Nucleus accumbens (tissue), 56 donors: ENCODE data around the gene TBL2.
"Not testable (repeated sequence)": the region's sequence is repeated elsewhere in the genome, so short reads cannot be mapped to it uniquely, and the experiment has no call there.

Experiments used
- DNase-seq, 56 donors: peaks; one replicate each; lab custom pipeline; 2025; lab: John Stamatoyannopoulos, UW

TBL2 gene

DNA sequence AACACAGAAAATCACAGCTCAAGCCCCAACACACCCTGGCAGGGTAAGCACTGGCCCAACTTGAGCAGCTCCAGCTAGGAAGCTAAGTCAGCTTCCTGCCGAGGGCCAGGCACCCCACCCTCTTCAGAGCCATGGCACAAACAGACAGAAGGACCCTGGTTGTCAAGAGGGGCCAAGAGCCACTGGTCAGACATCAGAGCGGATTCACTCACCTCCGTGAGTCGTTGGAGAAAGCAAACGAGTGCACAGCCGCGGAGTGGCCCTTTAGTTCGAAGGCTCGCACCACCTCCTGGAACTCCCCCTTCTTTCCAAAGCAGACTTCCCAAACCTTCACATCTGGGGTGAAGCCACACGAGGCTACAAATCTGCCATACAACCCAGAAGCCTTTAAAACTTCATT is 7.4 kb downstream of the TBL2 start:
- DNase-seq = no peak

DNA sequence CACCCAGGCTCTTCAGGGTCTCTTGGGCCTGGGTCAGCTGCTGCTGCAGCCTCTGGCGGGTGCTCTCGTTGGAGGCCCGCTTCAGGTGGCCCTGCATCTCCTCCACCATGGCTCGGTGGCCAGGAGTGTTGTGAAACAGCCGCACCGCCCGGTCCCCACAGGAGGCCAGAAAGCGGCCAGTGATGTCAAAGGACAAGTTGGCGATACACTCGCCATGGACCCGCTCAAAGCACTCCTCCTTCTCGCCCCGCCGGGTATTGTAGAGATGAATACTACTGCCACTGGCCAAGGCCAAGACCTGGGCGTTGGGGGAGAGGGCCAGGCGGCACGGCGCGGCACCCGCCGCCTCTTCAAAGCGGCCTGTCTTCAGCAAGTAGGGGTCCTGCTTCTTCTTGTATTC is 7.9 kb downstream of the TBL2 start:
- no peak for DNase-seq

DNA sequence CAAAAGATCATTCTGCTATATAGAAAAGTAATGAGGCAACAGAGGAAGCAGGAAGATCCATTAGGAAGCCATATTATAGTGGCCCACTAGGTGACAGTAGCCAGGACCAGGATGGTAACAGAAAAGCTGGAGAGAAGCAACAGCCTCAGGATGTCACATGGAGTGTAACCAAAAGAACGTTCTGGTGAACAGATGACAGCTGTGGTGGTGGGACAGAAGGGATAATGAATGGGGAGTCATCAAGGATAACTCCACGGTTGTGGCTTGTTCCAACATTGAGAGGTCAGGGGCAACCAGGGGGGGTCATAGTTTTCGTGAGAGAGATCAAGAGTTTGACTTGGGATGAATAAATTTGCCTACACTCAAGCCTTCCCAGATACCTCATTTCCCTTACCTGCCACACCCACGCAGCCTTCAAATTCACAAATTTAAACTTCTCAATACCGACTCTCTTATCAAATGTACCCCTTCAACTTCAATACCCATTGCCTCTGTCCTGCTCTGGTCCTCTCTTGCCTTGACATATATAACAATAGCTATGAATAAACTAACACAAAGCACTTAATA is 9.3 kb downstream of the TBL2 start:
- DNase-seq = no peak

DNA sequence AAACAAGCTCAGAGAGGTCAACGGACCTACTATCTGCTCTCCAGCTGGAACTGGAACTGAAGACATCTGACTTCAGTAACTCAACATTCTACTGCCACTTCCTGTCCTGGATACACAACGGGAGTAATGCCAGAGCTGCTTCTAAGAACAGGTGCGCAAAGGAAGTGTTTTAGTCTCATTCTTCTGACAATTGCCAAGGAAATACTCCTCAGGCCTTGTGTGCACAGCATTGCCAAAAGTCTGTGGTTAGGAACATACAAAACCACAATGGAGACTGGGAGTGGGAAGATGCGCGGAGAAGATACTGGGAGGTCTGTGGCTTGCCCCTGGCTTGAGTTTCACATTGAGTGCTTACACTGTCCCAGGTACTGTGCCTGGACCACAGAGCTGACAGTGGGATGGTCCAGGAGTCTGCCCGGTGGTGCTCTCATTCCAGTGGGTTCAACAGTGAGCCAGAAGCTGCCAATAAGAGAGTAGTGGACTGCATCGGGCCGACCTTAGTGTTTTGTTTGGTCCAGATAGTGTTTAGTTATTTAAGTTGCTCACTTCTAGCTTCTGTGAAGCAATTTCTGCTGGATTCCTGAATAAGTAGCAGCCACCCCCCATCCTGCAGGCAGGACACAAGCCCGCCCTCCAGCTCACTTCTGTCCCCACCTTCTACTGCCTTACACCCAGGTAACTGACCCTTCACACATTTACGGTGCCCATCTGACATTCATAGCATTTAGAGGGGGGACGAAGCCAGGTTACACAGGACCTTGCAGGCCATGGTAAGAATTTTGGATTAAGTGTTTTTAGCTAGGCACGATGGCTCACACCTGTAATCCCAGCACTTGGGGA is 10.3 kb downstream of the TBL2 start:
- DNase-seq = no peak

DNA sequence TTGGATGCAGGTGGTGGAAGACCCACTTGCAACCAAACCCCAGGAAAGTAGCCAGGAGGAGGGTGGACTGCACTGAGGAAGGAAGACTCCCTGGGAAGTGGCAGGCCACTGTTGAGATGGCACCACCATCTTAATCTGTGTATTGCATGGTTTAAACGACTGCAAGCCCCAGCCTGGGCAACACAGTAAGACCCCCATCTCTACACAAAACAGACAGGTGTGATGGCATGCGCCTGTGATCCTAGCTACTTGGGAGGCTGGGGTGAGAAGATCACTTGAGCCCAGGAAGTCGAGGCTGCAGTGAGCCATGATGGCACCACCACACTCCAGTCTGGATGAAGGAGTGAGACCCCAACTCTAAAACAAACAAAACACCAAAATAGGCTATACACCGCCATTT is 11.2 kb downstream of the TBL2 start:
- no peak for DNase-seq

DNA sequence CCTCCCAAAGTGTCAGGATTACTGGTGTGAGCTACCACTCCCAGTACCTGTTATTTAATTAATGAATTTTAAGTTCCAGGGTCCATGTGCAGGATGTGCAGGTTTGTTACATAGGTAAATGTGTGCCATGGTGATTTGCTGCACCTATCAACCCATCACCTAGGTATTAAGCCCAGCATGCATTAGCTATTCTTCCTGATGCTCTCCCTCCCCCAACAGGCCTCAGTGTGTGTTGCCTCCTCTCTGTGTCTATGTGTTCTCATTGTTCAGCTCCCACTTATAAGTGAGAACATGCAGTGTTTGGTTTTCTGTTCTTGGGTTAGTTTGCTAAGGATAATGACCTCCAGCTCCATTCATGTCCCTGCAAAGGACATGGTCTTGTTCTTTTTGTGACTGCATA is 11.9 kb downstream of the TBL2 start:
- not testable (repeated sequence) for DNase-seq

DNA sequence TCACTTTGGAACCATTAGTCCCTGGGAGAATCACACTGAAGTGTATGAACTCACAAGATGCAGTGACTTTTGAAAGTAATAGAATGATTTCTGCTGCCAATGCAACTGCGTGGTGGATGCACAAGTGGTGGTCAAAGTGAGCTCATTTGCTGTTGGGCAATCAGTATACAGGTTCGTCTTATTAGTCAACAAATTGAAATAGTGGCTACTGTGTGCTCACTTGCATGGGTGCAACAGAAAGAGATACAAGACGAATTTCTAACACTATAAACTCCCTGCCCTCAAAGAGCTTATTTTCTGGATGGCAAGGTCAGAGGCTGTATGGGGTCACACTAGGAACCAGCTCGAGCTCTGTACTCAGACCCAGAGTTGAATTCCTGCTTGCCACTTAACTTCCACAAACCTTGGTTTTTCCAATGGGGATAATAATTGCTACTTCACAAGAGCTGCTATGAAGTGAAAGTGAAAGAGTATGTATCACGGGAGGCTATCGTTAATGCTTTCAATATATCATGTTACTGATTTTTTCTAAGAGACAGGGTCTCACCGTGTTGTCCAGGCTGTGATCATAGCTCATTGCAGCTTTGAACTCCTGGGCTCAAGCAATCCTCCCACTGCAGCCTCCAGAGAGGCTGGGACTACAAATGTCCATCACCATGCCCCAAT is 12.6 kb downstream of the TBL2 start:
- DNase-seq = no peak

DNA sequence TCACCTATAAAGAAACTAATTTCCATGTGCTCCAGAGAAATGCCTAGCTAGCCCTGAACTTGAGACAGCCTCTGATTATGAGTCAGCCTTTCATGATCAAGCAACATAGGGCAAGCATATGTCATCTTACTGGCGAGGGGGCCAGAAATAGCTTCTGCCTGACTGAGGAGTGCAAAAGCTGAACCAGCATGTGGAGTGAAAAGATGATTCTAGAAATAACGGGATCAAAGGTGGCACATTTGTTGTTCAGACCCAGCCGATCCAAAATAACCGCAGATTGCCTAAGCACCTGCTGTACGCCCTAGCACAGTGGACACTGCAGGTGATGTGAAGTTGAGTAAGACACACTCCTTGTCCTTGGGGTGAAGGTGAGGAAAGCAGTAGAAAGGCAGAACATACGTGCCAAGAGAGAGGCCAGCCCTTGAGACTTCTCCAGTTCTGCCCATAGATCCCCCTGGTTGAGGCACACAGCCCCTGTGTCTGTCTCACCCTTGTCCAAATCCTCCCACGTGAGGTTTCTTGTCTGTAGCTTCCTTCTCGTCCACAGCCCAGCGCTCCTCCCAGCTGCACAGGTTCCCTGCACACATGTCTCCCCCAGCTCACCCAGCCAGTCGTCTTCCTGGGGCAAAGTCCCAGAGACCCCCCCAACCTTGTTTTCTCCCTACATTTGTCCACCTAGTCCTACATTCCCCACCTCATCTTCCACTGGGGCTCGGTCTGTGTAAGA is 18.1 kb downstream of the TBL2 start:
- DNase-seq = peak in 1 of 56 donors; percentile 32

DNA sequence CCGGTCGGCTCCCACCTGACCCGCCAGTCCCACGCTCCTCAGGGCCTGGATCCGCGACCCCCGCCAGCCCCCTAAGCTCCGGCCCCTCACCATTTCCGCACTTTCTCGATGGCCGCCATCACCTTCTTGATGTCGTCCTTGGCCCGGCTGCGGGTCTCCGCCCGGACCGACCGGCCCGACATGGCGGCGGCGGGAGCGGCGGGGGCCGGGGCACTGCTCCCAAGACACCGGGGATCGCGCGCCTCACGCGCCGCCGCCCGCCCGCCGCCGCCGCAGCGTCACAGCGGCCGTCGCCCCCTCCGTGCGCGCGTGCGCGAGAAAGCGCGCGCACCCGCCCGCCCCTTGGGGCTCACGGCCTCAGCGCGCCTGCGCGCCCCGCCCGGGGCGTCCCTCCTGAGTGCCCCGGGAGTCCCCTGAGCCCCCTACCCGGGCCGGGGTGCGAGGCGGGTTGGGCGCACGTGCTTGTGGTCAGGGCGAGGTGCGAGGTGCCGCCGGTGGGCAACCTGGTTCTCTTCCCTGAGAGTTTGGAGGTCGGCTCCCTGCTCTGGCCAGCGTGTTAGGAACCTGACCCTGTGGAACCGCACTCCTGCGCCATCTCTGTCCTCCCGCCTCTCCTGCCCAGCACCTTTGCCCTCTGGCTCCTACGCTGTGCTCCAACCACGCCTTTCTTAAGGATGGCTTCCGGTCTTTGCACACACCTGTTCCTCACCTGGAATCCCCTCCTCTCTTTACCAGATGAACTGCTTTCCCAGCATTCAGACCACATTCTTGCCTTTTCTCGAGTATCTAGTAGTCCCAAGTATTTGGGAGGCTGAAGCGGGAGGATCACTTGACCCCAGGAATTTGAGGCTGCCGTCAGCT is 20.8 kb downstream of the TBL2 start, which contains the start of gene BCL7B:
TSS of gene BCL7B (minus strand) at position 294 of the 861 bp plus-strand sequence. CDS start at position 182, 112 bp downstream.
- DNase-seq = peak in 49 of 56 donors; percentile 31 to 87 (median 70)

DNA sequence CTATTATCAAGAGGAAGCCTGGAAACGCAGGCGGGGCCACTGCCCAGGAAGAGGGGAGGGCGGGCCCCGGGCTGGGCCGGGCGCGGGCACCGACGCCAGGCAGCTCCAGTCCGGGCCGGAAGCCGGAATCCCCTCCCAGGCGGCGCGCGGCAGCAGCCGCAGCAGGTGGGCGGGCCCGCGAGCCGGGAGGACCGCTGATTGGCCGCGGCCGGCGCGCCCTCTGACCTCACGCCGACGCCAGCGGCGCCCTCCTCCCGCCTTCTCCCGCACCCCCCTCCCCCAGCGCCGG is 21.3 kb downstream of the TBL2 start:
- peak; percentile 37 to 94 (median 85) for DNase-seq

DNA sequence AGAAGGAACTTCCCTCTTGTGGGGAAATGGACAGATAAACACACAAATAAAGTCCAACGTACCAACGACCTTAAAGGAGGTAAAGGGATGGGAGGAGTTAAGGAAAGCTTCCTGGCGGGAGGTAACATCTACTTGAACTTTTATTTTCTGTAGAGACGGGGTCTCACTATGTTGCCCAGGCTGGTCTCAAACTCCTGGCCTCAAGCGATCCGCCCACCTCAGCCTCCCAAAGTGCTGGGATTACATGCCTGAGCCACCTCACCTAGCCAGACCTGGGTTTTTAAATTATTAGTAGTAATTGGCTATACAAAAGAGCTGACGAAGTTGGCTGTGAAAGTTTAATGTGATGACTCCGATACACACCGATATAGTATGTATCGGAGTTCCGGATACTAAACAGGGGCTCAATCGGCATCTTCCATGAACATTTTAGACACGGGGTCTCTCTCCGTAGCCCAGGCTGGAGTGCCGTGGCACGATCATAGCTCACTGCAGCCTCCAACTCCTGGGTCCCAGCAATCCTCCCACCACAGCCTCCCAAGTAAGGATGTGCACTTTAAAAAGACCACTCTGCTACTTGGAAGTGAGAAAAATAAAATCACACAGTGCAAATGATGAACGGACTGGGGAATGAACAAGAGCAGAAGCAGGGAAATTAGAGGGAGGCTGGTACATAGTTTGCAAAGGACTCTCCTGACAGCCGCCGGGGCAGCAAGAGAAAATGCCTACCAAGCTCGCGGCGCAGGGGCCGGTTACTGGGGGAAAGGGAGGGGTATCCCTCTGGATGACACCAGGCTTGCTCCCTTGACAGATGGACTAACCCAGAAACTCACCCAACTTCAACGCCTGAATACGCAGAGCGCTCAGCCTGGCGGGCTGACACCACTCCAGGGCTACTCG is 21.9 kb downstream of the TBL2 start:
- no peak for DNase-seq

DNA sequence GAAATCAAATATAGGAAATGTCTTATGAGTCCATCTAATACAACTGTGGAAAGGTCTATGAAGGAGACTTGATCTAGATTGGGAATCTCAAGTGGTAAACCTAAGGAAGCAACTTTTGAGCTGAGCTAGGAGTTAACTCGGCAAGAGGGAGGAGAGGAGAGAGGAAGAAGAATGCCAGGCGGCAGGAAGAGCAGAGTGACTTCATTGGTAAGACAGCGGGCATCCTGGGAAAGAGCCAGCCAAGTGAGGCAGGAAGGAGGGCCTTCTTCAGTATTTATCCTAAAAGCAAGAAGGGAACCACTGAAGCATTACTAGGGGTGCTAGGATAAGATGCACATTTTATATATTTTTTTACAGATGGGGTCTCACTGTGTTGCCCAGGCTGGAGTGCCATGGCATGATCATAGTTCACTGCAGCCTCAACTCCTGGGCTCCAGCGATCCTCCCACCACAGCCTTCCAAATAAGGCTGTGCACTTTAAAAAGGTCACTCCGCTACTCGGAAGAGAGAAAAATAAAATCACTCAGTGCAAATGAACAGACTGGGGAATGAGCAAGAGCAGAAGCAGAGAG is 22.9 kb downstream of the TBL2 start:
- no peak for DNase-seq

DNA sequence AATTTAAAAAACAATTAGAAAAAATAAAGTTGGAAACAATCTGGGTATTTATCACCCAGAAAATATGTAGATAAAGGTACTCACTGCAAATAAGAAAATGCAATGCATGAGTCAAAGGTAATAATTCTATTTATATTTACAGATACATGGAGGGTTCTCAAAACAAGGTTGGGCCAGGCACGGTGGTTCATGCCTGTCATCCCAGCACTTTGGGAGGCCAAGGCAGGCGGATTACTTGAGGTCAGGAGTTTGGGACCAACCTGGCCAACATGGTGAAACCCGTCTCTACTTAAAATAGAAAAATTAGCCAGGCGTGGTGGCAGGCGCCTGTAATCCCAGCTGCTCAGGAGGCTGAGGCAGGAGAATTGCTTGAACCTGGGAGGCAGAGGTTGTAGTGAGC is 28.3 kb downstream of the TBL2 start:
- DNase-seq = not testable (repeated sequence)

DNA sequence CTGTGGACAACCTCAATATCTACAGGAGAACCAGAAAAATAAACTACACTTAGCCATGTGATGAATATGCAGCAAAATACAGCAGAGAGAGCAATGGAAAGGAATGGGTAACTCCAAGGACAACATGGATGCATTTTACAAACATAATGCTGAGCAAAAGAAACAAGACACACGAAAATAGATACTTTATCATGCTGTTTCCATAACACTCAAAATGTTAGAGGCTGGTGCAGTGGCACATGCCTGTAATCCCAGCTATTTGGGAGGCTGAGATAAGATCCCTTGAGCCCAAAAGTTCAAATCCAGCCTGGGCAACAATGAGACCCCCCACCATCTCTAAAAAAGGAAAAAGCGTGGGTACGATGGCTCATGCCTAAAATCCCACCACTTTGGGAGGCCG is 29.2 kb downstream of the TBL2 start:
- no peak for DNase-seq

DNA sequence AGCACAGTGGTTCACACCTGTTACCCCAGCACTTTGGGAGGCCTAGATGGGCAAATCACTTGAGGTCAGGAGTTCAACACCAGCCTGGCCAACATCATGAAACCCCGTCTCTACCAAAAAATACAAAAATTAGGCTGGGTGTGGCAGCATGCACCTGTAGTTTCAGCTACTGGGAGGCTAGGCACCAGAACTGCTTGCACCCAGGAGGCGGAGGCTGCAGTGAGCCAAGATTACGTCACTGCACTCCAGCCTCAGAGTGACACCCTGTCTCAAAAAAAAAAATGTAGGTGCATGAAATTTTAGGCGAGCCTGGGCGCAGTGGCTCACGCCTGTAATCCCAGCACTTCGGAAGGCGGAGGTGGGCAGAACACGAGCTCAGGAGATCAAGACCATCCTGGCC is 30.5 kb downstream of the TBL2 start:
- peak in 13 of 56 donors; percentile 4 to 33 (median 11) for DNase-seq

DNA sequence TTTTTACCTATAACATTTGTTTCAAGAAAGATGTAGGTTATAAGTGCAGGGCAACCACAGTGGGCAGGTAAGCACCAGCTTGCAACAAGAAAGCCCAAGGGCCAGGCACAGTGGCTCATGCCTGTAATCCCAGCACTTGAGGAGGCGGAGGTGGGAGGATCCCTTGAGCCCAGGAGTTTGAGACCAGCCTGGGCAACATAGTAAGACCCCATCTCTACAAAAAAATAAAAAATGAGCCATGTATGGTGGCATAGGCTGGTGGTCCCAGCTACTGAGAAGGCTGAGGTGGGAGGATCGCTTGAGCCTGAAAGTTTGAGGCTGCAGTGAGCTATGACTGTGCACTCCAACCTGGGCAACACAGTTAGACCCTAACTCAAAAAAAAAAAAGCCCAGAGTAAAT is 33.7 kb downstream of the TBL2 start:
- DNase-seq = no peak

DNA sequence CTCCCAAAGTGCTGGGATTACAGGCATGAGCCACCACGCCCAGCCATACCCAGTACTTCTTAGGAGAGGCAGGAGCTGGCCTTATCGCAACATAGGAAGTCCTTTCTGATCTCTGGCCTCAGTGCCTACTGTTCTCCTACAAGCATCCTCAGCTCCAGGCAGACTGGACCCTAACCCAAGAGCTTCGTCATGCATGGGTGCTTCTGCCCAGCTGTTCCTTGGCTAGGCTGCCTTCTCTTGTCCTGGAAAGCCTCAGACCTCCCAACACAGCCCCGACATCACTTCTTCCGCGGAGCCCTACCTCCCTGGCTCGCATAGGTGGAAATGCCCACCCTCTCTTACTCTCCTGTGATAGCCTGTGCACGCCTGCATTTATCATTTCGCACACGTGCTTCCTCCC is 36.7 kb downstream of the TBL2 start:
- DNase-seq = no peak

DNA sequence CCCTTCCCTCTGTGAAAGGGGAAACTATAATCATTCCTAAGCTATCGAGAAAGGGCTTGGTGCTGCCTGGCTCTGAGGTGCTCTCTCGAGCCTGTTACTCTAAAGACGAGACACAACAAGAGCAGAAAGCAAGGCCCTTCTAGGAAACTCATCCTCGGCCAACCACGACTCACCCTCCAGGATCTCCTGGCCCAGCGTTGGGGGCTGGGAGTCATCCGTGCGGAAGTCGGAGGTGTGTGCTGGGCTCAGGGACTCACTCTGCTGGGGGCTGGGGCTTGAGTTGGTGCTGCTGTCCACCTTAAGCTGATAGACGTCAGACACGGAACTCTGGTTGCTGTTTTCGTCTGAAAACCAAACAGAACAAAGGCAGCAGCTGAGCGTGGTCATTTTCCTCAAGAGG is 38.7 kb downstream of the TBL2 start:
- no peak for DNase-seq

DNA sequence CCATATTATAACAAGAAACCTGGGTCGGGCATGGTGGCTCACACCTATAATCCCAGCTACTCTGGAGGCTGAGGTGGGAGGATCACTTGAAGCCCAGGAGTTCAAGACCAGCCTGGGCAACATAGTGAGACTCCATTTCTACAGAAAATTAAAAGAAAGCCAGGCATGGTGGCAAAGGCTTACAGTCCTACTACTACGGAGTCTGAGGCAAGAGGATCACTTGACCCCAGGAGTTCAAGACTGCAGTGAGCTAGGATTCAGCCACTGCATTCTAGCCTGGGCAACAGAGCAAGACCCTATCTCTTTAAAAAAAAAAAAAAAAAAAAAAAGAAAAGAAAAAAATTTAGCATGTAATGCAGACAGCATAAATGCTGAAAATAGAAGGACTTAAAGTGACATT is 39.9 kb downstream of the TBL2 start:
- not testable (repeated sequence) for DNase-seq
